IMR-90 (cell line): ENCODE results near the gene MRPL48. TPM values are rescaled to one million over a fixed set of nuclear protein-coding genes. Genes with fewer than 3 reads are reported as not detected.

Experiments
- ATAC-seq: fragments of 200-7000 bp; cut with Tn5 transposase; 2 replicates; pipeline ENCODE4 v1.9.1; 2020; ENCODE audit warnings: low read depth, mild to moderate bottlenecking, moderate library complexity
- BruUV-seq: library from RNA; stranded (reverse); fragments of 400-500 nt; replicated peaks from 2 replicates; lab custom pipeline; 2021; lab: Mats Ljungman, UMichigan
- CTCF ChIA-PET: fragments of 300-600 bp; formaldehyde crosslinking; extraction: SDS; loops from one replicate; lab custom pipeline; 2021; ENCODE audit warnings: antibody characterized with exemption; lab: Yijun Ruan, JAX
- POLR2A ChIA-PET: fragments of 300-600 bp; sonication (Branson Sonifier 250); formaldehyde crosslinking; loops from one replicate; lab custom pipeline; 2022; ENCODE audit warnings: antibody characterized with exemption; ENCODE audit not compliant: unreplicated experiment; lab: Charles Lee
- DNase-seq: peaks from one replicate; pipeline ENCODE4 v3.0.0; 2013
- H2AFZ ChIP-seq: replicated peaks from 2 replicates; pipeline ENCODE3; 2013; ENCODE audit warnings: low read length, mild to moderate bottlenecking; ENCODE audit not compliant: poor library complexity
- H2AK5ac ChIP-seq: 2 replicates; pipeline ENCODE4 v1.6.1; 2013; ENCODE audit warnings: low read depth, low read length, inconsistent platforms
- H2AK9ac ChIP-seq: replicated peaks from 2 replicates; pipeline ENCODE3; 2013; ENCODE audit warnings: mild to moderate bottlenecking, low read depth, low read length, moderate library complexity; ENCODE audit not compliant: poor library complexity
- H2BK120ac ChIP-seq: 2 replicates; pipeline ENCODE4 v1.6.1; 2013; ENCODE audit warnings: low read depth, low read length, inconsistent platforms
- H2BK15ac ChIP-seq: 3 replicates; pipeline ENCODE4 v1.6.1; 2013; ENCODE audit warnings: low read depth, low read length, inconsistent platforms
- H2BK20ac ChIP-seq: 2 replicates; pipeline ENCODE4 v1.6.1; 2013; ENCODE audit warnings: low read depth, mild to moderate bottlenecking, inconsistent platforms, low read length, moderate library complexity
- H2BK5ac ChIP-seq: 2 replicates; pipeline ENCODE4 v1.6.1; 2013; ENCODE audit warnings: mild to moderate bottlenecking, low read depth, low read length, inconsistent platforms; ENCODE audit not compliant: poor library complexity, severe bottlenecking
- H3K14ac ChIP-seq: replicated peaks from 2 replicates; pipeline ENCODE4 v1.6.1; 2013; ENCODE audit warnings: low read depth, low read length, inconsistent platforms
- H3K18ac ChIP-seq: 2 replicates; pipeline ENCODE4 v1.6.1; 2013; ENCODE audit warnings: low read depth, low read length, control low read depth
- H3K23ac ChIP-seq: 2 replicates; pipeline ENCODE4 v1.6.1; 2013; ENCODE audit warnings: low read depth, low read length, inconsistent platforms
- H3K27ac ChIP-seq: 2 replicates; pipeline ENCODE4 v1.5.1; 2013; ENCODE audit warnings: mild to moderate bottlenecking, control low read depth, low read length; ENCODE audit not compliant: insufficient read depth
- H3K27me3 ChIP-seq: 2 replicates; pipeline ENCODE4 v1.6.1; 2013; ENCODE audit warnings: low read length; ENCODE audit not compliant: control insufficient read depth, insufficient read depth
- H3K36me3 ChIP-seq: 2 replicates; pipeline ENCODE4 v1.6.1; 2013; ENCODE audit warnings: low read length, mixed read lengths; ENCODE audit not compliant: control insufficient read depth, insufficient read depth
- H3K4ac ChIP-seq: 2 replicates; pipeline ENCODE4 v1.6.1; 2013; ENCODE audit warnings: low read depth, low read length, inconsistent platforms
- H3K4me1 ChIP-seq: 2 replicates; pipeline ENCODE4 v1.6.1; 2013; ENCODE audit warnings: low read length, mixed read lengths; ENCODE audit not compliant: control insufficient read depth, insufficient read depth
- H3K4me2 ChIP-seq: 2 replicates; pipeline ENCODE4 v1.6.1; 2013; ENCODE audit warnings: low read depth, mild to moderate bottlenecking, control low read depth, low read length, moderate library complexity
- H3K4me3 ChIP-seq: 2 replicates; pipeline ENCODE4 v1.5.1; 2013; ENCODE audit warnings: low read depth, mild to moderate bottlenecking, control low read depth, low read length, moderate library complexity; ENCODE audit not compliant: insufficient read depth
- H3K56ac ChIP-seq: 2 replicates; pipeline ENCODE4 v1.6.1; 2013; ENCODE audit warnings: low read length, inconsistent platforms; ENCODE audit not compliant: insufficient read depth; ENCODE audit errors: extremely low read depth
- H3K79me1 ChIP-seq, 2 experiments: 2 replicates each; pipeline ENCODE4 v1.6.1; 2013; ENCODE audit warnings: low read length in 2 of 2, inconsistent platforms in 1 of 2, low read depth in 1 of 2
- H3K9ac ChIP-seq: 2 replicates; pipeline ENCODE4 v1.6.1; 2013; ENCODE audit warnings: low read depth, low read length, control low read depth
- H3K9me1 ChIP-seq: 2 replicates; pipeline ENCODE4 v1.6.1; 2013; ENCODE audit warnings: low read length, inconsistent platforms; ENCODE audit not compliant: insufficient read depth
- H3K9me3 ChIP-seq: 2 replicates; pipeline ENCODE4 v1.6.1; 2013; ENCODE audit warnings: low read length; ENCODE audit not compliant: control insufficient read depth, insufficient read depth
- H4K20me1 ChIP-seq: 2 replicates; pipeline ENCODE4 v1.6.1; 2013; ENCODE audit warnings: low read length, inconsistent platforms; ENCODE audit not compliant: insufficient read depth
- H4K5ac ChIP-seq: 2 replicates; pipeline ENCODE4 v1.6.1; 2013; ENCODE audit warnings: mild to moderate bottlenecking, low read depth, low read length, control low read depth
- H4K8ac ChIP-seq, 2 experiments: 2 replicates each; pipeline ENCODE4 v1.6.1; 2013; ENCODE audit warnings: low read depth in 2 of 2, low read length in 2 of 2, control low read depth in 1 of 2, inconsistent platforms in 1 of 2
- H4K91ac ChIP-seq: 2 replicates; pipeline ENCODE4 v1.6.1; 2013; ENCODE audit warnings: low read depth, low read length, inconsistent platforms; ENCODE audit not compliant: insufficient read depth
- BHLHE40 ChIP-seq: fragments of 150-350 bp; IDR thresholded peaks from 2 replicates; pipeline ENCODE4 v1.6.1; 2016; ENCODE audit warnings: mild to moderate bottlenecking, low read depth, low read length
- CHD1 ChIP-seq: IDR thresholded peaks from 2 replicates; pipeline ENCODE4 v1.6.1; 2012; ENCODE audit warnings: low read depth, low read length, improper control_type of control experiment
- FOS ChIP-seq: fragments of 150-350 bp; IDR thresholded peaks from 2 replicates; pipeline ENCODE4 v1.6.1; 2016; ENCODE audit warnings: low read depth, low read length
- MAFK ChIP-seq: IDR thresholded peaks from 2 replicates; pipeline ENCODE4 v1.6.1; 2012; ENCODE audit warnings: low read depth, low read length, improper control_type of control experiment
- MAZ ChIP-seq: IDR thresholded peaks from 2 replicates; pipeline ENCODE4 v1.6.1; 2012; ENCODE audit warnings: low read depth, mild to moderate bottlenecking, low read length, improper control_type of control experiment, moderate library complexity, borderline replicate concordance
- MXI1 ChIP-seq: IDR thresholded peaks from 2 replicates; pipeline ENCODE4 v1.6.1; 2012; ENCODE audit warnings: low read depth, mild to moderate bottlenecking, low read length, moderate library complexity, borderline replicate concordance
- NFE2L2 ChIP-seq: fragments of 150-350 bp; IDR thresholded peaks from 2 replicates; pipeline ENCODE4 v1.6.1; 2016; ENCODE audit warnings: low read depth, mild to moderate bottlenecking, low read length
- RAD21 ChIP-seq: IDR thresholded peaks from 2 replicates; pipeline ENCODE4 v1.6.1; 2012; ENCODE audit warnings: low read length, improper control_type of control experiment
- RCOR1 ChIP-seq: IDR thresholded peaks from 2 replicates; pipeline ENCODE4 v1.6.1; 2012; ENCODE audit warnings: mild to moderate bottlenecking, low read length, improper control_type of control experiment; ENCODE audit not compliant: insufficient replicate concordance
- SMC3 ChIP-seq: fragments of 150-350 bp; IDR thresholded peaks from 2 replicates; pipeline ENCODE4 v1.6.1; 2016; ENCODE audit warnings: low read depth, mild to moderate bottlenecking, antibody characterized with exemption, low read length, moderate library complexity
- WGBS, 2 experiments: methylation state at CpG; one replicate each; pipeline versions ENCODE4 v1.1.5 to v1.1.7; 2013; ENCODE audit warnings: missing lambda C conversion rate in 2 of 2; ENCODE audit not compliant: insufficient read length in 1 of 2; ENCODE audit errors: extremely low coverage in 2 of 2; 5-methylcytosine and 5-hydroxymethylcytosine counted together
- dilution Hi-C: fragments of 300-500 bp; cut with HindIII; formaldehyde crosslinking; loops from one replicate; pipeline ENCODE4 v1.14.3; 2018; ENCODE audit warnings: low sequenced_read_pairs; ENCODE audit not compliant: unreplicated experiment
- in situ Hi-C: fragments of 300-500 bp; cut with MboI; formaldehyde crosslinking; loops from 3 replicates; pipeline ENCODE4 v1.14.3; 2019; ENCODE audit warnings: low sequenced_read_pairs, inconsistent platforms, mixed read lengths
- intact Hi-C: fragments of 100-400 bp; cut with micrococcal nuclease; formaldehyde crosslinking; loops from 2 replicates; pipeline ENCODE4 v1.10.0; 2022
- polyA plus RNA-seq, 3 experiments: library from polyadenylated mRNA; depleted of rRNA; stranded (reverse); fragments of >200 nt; gene quantifications; 2 replicates each; pipeline ENCODE4 v1.2.3, GENCODE V29; 2012; ENCODE audit warnings: low replicate concordance in 1 of 3
- total RNA-seq: library from RNA; depleted of rRNA; stranded (reverse); fragments of >200 nt; gene quantifications from 2 replicates; pipeline ENCODE4 v1.2.3, GENCODE V29; 2012
- TF ChIP-seq, protein P1 (sequence below): fragments of 150-350 bp; IDR thresholded peaks from 2 replicates; pipeline ENCODE4 v1.6.1; 2017; ENCODE audit warnings: mild to moderate bottlenecking, antibody characterized with exemption, low read length, low read depth
- TF ChIP-seq, protein P2 (sequence below): fragments of 150-350 bp; IDR thresholded peaks from 2 replicates; pipeline ENCODE4 v1.6.1; 2016; ENCODE audit warnings: low read depth, mild to moderate bottlenecking, low read length, moderate library complexity, borderline replicate concordance
- TF ChIP-seq, protein P3 (sequence below): conservative IDR thresholded peaks from 2 replicates; pipeline ENCODE4 v1.5.1; 2012; ENCODE audit warnings: mild to moderate bottlenecking, low read depth, low read length, improper control_type of control experiment

Gene MRPL48
- total and polyA plus RNA-seq, 2 of the 4 experiments (the other 2 are of a cell fraction): 24.0 to 29.4 TPM

DNA sequence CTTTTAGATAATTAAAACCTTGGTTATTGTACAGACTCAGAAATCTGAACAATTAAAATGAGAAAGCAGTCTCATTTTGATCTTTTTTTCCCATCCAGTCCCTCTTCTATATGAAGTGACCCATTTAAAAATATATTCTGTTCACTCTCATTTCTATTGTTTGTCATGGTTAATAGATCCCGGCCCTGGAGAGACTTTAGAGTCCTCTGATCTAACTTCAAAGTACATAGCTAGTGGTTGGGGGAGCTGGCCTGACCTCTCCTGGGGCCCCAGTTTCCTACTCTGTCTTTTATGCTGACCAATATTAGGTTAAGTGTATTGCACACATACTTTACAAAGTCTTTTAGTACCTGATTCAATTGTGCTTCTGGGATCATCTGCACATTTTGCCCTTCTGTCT lies 13.5 kb downstream of the MRPL48 start:
- H3K56ac ChIP-seq: no peak overlapping the region
- no peak overlapping the region for H2BK5ac ChIP-seq
- peaks cover 3 to 22% of the 10 kb centered on the region in 2 experiments; a peak in 3 of 4 replicates for H3K79me1 ChIP-seq
- no peak overlapping the region for H3K4me3 ChIP-seq
- POLR2A ChIA-PET: no interaction called here
- H2AFZ ChIP-seq: no peak overlapping the region
- no peak overlapping the region for H2BK15ac ChIP-seq
- no peak overlapping the region for H3K9ac ChIP-seq
- H3K4me2 ChIP-seq: no peak overlapping the region
- H3K23ac ChIP-seq: no peak overlapping the region
- peaks cover 2% of the 10 kb centered on the region; the same call in 1 of the 2 replicates for H3K36me3 ChIP-seq
- no peaks in the 10 kb centered on the region for H3K27me3 ChIP-seq
- H3K18ac ChIP-seq: no peak overlapping the region
- WGBS, 2 experiments: no CpG with 5 or more reads among the region's 1 CpG
- no peaks in the 10 kb centered on the region for H3K4me1 ChIP-seq
- no peak overlapping the region for H2AK5ac ChIP-seq
- no peak overlapping the region for H4K5ac ChIP-seq
- no peak overlapping the region for H3K14ac ChIP-seq
- dilution Hi-C loops: no loop called here
- H3K27ac ChIP-seq: no peak overlapping the region
- H3K4ac ChIP-seq: no peak overlapping the region
- H3K9me3 ChIP-seq: no peaks in the 10 kb centered on the region
- TF ChIP-seq RAD21: no peak
- TF ChIP-seq SMC3: no peak
- TF ChIP-seq MXI1: no peak
- TF ChIP-seq MAZ: no peak
- no peak for TF ChIP-seq RCOR1
- no peak for TF ChIP-seq FOS
- TF ChIP-seq, protein P1, sequence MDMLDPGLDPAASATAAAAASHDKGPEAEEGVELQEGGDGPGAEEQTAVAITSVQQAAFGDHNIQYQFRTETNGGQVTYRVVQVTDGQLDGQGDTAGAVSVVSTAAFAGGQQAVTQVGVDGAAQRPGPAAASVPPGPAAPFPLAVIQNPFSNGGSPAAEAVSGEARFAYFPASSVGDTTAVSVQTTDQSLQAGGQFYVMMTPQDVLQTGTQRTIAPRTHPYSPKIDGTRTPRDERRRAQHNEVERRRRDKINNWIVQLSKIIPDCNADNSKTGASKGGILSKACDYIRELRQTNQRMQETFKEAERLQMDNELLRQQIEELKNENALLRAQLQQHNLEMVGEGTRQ: no peak
- TF ChIP-seq CHD1: no peak
- TF ChIP-seq, protein P2, sequence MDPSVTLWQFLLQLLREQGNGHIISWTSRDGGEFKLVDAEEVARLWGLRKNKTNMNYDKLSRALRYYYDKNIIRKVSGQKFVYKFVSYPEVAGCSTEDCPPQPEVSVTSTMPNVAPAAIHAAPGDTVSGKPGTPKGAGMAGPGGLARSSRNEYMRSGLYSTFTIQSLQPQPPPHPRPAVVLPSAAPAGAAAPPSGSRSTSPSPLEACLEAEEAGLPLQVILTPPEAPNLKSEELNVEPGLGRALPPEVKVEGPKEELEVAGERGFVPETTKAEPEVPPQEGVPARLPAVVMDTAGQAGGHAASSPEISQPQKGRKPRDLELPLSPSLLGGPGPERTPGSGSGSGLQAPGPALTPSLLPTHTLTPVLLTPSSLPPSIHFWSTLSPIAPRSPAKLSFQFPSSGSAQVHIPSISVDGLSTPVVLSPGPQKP: no peak
- no peak for TF ChIP-seq BHLHE40
- no peak for TF ChIP-seq NFE2L2
- TF ChIP-seq MAFK: no peak
- TF ChIP-seq, protein P3, sequence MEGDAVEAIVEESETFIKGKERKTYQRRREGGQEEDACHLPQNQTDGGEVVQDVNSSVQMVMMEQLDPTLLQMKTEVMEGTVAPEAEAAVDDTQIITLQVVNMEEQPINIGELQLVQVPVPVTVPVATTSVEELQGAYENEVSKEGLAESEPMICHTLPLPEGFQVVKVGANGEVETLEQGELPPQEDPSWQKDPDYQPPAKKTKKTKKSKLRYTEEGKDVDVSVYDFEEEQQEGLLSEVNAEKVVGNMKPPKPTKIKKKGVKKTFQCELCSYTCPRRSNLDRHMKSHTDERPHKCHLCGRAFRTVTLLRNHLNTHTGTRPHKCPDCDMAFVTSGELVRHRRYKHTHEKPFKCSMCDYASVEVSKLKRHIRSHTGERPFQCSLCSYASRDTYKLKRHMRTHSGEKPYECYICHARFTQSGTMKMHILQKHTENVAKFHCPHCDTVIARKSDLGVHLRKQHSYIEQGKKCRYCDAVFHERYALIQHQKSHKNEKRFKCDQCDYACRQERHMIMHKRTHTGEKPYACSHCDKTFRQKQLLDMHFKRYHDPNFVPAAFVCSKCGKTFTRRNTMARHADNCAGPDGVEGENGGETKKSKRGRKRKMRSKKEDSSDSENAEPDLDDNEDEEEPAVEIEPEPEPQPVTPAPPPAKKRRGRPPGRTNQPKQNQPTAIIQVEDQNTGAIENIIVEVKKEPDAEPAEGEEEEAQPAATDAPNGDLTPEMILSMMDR: no peak
- ATAC-seq (no peak), DNase-seq (no peak)
- no TSS peak for BruUV-seq
- H2BK120ac ChIP-seq: no peak overlapping the region
- H2AK9ac ChIP-seq: no peak overlapping the region
- H2BK20ac ChIP-seq: no peak overlapping the region
- in situ Hi-C loops: no loop called here
- H3K9me1 ChIP-seq: no peaks in the 10 kb centered on the region
- intact Hi-C loops: no loop called here
- no peaks in the 10 kb centered on the region for H4K20me1 ChIP-seq
- CTCF ChIA-PET: no interaction called here
- H4K8ac ChIP-seq: no peak overlapping the region
- H4K91ac ChIP-seq: no peak overlapping the region
